ENCODE results near the gene ANKRD17. TPM values are rescaled to one million over a fixed set of nuclear protein-coding genes. Genes with fewer than 3 reads are reported as not detected.

ANKRD17 gene
- total RNA-seq, 1 donor from 2014 or later: 91.9 TPM

GRCh38 chr4:73053974-73054480 lies 204.6 kb downstream of the ANKRD17 start:
- H3K36me3 ChIP-seq (ENCODE audit: insufficient read depth, low read length): peaks cover 21% of the 10 kb centered on the region
- Mint-ChIP-seq H3K4me1 (ENCODE audit: low read depth, unreplicated experiment) (no peaks in the 10 kb centered on the region), H3K36me3 (ENCODE audit: low read depth, unreplicated experiment) (peaks cover 8% of the 10 kb centered on the region), H3K27ac (ENCODE audit: unreplicated experiment) (no peak overlapping the region), H3K9me3 (ENCODE audit: unreplicated experiment) (no peaks in the 10 kb centered on the region), H3K4me3 (ENCODE audit: unreplicated experiment) (no peak overlapping the region), H3K27me3 (ENCODE audit: low read depth, unreplicated experiment) (no peaks in the 10 kb centered on the region)
- no peak overlapping the region for H3K4me3 ChIP-seq (ENCODE audit: insufficient read depth, low read depth, low read length)
- FAIRE-seq: no peak
- no peak overlapping the region for H3K4me2 ChIP-seq (ENCODE audit: low read length)
- no peaks in the 10 kb centered on the region for H4K20me1 ChIP-seq (ENCODE audit: insufficient read depth, low read length)
- no peak overlapping the region for H2AFZ ChIP-seq (ENCODE audit: low read depth, low read length)
- H3K9me3 ChIP-seq (ENCODE audit: insufficient read depth, low read depth, low read length): no peaks in the 10 kb centered on the region
- no peak overlapping the region for H3K27ac ChIP-seq (ENCODE audit: low read depth, low read length)
- DNase-seq (ENCODE audit: low read depth): peak; percentile 29
- no peaks in the 10 kb centered on the region for H3K4me1 ChIP-seq (ENCODE audit: insufficient read depth, low read length)
- H3K9ac ChIP-seq (ENCODE audit: low read length): no peak overlapping the region
- TF ChIP-seq, protein P1, sequence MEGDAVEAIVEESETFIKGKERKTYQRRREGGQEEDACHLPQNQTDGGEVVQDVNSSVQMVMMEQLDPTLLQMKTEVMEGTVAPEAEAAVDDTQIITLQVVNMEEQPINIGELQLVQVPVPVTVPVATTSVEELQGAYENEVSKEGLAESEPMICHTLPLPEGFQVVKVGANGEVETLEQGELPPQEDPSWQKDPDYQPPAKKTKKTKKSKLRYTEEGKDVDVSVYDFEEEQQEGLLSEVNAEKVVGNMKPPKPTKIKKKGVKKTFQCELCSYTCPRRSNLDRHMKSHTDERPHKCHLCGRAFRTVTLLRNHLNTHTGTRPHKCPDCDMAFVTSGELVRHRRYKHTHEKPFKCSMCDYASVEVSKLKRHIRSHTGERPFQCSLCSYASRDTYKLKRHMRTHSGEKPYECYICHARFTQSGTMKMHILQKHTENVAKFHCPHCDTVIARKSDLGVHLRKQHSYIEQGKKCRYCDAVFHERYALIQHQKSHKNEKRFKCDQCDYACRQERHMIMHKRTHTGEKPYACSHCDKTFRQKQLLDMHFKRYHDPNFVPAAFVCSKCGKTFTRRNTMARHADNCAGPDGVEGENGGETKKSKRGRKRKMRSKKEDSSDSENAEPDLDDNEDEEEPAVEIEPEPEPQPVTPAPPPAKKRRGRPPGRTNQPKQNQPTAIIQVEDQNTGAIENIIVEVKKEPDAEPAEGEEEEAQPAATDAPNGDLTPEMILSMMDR (IDR thresholded peaks at IDR 0.05; ENCODE audit: insufficient read depth, low read depth, low read length): no peak
- no peak for TF ChIP-seq EZH2 (IDR thresholded peaks at IDR 0.05; ENCODE audit: insufficient read depth, low read length)
- no peaks in the 10 kb centered on the region for H3K27me3 ChIP-seq (ENCODE audit: insufficient read depth, low read length)
- H3K79me2 ChIP-seq (ENCODE audit: insufficient read depth, low read length): no peaks in the 10 kb centered on the region

- no peak overlapping the region for H3K4me3 ChIP-seq (ENCODE audit: insufficient read depth, low read depth, low read length)
- H3K36me3 Mint-ChIP-seq (ENCODE audit: low read depth, unreplicated experiment): peaks cover 5% of the 10 kb centered on the region
- no peak overlapping the region for H3K4me2 ChIP-seq (ENCODE audit: low read length)
- no peaks in the 10 kb centered on the region for H3K4me1 ChIP-seq (ENCODE audit: insufficient read depth, low read length)
- no peak for TF ChIP-seq EZH2 (IDR thresholded peaks at IDR 0.05; ENCODE audit: insufficient read depth, low read length)
- DNase-seq (ENCODE audit: low read depth) (peak; percentile 13), FAIRE-seq (no peak)
- no peaks in the 10 kb centered on the region for H3K79me2 ChIP-seq (ENCODE audit: insufficient read depth, low read length)
- H2AFZ ChIP-seq (ENCODE audit: low read depth, low read length): no peak overlapping the region
- H3K27ac ChIP-seq (ENCODE audit: low read depth, low read length): no peak overlapping the region
- no peaks in the 10 kb centered on the region for H3K27me3 Mint-ChIP-seq (ENCODE audit: low read depth, unreplicated experiment)
- H4K20me1 ChIP-seq (ENCODE audit: insufficient read depth, low read length): no peaks in the 10 kb centered on the region
- peaks cover 16% of the 10 kb centered on the region for H3K36me3 ChIP-seq (ENCODE audit: insufficient read depth, low read length)
- H3K27me3 ChIP-seq (ENCODE audit: insufficient read depth, low read length): no peaks in the 10 kb centered on the region
- no peaks in the 10 kb centered on the region for H3K9me3 ChIP-seq (ENCODE audit: insufficient read depth, low read depth, low read length)
- H3K9ac ChIP-seq (ENCODE audit: low read length): no peak overlapping the region
- H3K4me3 Mint-ChIP-seq (ENCODE audit: unreplicated experiment): no peak overlapping the region
- H3K9me3 Mint-ChIP-seq (ENCODE audit: unreplicated experiment): no peaks in the 10 kb centered on the region
- no peaks in the 10 kb centered on the region for H3K4me1 Mint-ChIP-seq (ENCODE audit: low read depth, unreplicated experiment)
- H3K27ac Mint-ChIP-seq (ENCODE audit: unreplicated experiment): no peak overlapping the region
Measured at GRCh38 chr4:73053076-73053475, 205.5 kb downstream of the ANKRD17 start.

DNA sequence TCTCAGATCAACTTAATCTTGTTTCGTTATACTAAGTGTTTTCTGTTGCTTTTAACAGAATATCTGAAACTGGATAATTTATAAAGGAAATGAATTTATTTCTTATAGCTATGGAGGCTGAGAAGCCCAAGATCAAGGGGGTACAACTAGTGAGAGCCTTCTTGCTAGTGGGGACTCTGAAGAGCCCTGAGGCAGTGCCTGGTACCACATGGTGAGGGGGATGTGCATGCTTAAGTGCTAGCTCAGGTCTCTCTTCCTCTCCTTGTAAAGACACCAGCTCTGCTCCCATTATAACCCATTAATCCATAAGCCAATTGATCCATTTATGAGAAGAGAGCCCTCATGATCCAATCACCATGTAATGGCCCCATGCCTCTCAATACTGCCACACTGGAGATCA lies 207.0 kb downstream of the ANKRD17 start:
- DNase-seq (ENCODE audit: low read depth) (no peak), FAIRE-seq (no peak)
- Histone ChIP-seq H3K9ac (ENCODE audit: low read length) (no peak overlapping the region), H4K20me1 (ENCODE audit: insufficient read depth, low read length) (no peaks in the 10 kb centered on the region), H3K4me2 (ENCODE audit: low read length) (no peak overlapping the region), H3K9me3 (ENCODE audit: insufficient read depth, low read depth, low read length) (no peaks in the 10 kb centered on the region), H3K79me2 (ENCODE audit: insufficient read depth, low read length) (no peaks in the 10 kb centered on the region), H3K27ac (ENCODE audit: low read depth, low read length) (no peak overlapping the region), H3K4me3 (ENCODE audit: insufficient read depth, low read depth, low read length) (no peak overlapping the region), H3K4me1 (ENCODE audit: insufficient read depth, low read length) (no peaks in the 10 kb centered on the region), H3K27me3 (ENCODE audit: insufficient read depth, low read length) (no peaks in the 10 kb centered on the region), H3K36me3 (ENCODE audit: insufficient read depth, low read length) (peaks cover 12% of the 10 kb centered on the region), H2AFZ (ENCODE audit: low read depth, low read length) (no peak overlapping the region)
- Mint-ChIP-seq H3K27ac (ENCODE audit: unreplicated experiment) (no peak overlapping the region), H3K4me1 (ENCODE audit: low read depth, unreplicated experiment) (no peaks in the 10 kb centered on the region), H3K4me3 (ENCODE audit: unreplicated experiment) (no peak overlapping the region), H3K36me3 (ENCODE audit: low read depth, unreplicated experiment) (peaks cover 3% of the 10 kb centered on the region), H3K9me3 (ENCODE audit: unreplicated experiment) (no peaks in the 10 kb centered on the region), H3K27me3 (ENCODE audit: low read depth, unreplicated experiment) (no peaks in the 10 kb centered on the region)
- no peak for TF ChIP-seq EZH2 (IDR thresholded peaks at IDR 0.05; ENCODE audit: insufficient read depth, low read length)
- TF ChIP-seq, protein P1 (IDR thresholded peaks at IDR 0.05; ENCODE audit: insufficient read depth, low read depth, low read length): no peak
